SU-DHL-6 (cell line): ENCODE data around the gene C2CD2L.

Source experiments
- EZH2phosphoT487 ChIP-seq: fragments of 200-600 bp; sonication (generic), shearing (Covaris generic); conservative IDR thresholded peaks from 2 replicates; pipeline ENCODE4 v1.6.1; 2018; ENCODE audit warnings: mild to moderate bottlenecking, antibody characterized with exemption, low read length, moderate library complexity, mixed read lengths
- TF ChIP-seq, protein P1 (sequence below): fragments of 200-600 bp; sonication (generic); IDR thresholded peaks from one replicate; pipeline ENCODE4 v1.5.1; 2017; ENCODE audit warnings: antibody characterized with exemption, mild to moderate bottlenecking, low read length, moderate library complexity; ENCODE audit not compliant: insufficient read depth, poor library complexity, severe bottlenecking

DNA sequence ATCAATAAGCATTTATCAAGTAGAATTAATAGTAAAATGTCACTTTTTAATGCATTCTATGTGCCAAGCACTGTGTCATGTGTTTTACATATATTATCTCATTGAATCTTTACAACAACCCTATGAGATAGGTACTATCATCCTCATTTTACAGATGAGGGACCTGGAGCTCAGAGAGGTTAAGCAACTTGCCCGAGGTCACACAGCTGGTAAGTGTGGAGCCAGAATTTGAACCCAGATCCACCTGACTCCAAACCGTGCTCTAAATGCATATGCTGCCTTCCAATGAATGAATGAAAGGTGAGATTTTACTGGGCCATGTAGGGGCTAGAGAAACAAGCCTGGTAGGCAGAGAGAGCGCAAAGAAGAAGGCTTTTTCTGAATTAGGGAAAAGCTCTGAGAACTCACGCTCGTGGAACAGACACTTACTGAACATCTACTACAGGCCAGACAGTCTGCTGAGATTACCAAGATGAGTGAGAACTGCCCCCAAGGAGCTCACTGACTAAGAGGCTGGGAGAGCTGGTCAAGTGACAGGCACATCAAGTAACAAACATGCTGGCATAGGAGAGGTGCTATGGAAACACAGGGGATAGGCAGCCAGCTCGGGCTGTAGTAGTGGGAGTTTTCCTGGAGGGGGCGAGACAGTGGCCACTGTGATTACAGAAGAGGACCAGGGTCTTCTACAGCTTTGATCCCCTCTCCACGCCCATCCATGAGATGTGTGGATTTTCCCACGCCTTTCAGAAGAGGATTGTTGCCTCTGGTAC, 46.1 kb downstream of the C2CD2L start:
- TF ChIP-seq, protein P1, sequence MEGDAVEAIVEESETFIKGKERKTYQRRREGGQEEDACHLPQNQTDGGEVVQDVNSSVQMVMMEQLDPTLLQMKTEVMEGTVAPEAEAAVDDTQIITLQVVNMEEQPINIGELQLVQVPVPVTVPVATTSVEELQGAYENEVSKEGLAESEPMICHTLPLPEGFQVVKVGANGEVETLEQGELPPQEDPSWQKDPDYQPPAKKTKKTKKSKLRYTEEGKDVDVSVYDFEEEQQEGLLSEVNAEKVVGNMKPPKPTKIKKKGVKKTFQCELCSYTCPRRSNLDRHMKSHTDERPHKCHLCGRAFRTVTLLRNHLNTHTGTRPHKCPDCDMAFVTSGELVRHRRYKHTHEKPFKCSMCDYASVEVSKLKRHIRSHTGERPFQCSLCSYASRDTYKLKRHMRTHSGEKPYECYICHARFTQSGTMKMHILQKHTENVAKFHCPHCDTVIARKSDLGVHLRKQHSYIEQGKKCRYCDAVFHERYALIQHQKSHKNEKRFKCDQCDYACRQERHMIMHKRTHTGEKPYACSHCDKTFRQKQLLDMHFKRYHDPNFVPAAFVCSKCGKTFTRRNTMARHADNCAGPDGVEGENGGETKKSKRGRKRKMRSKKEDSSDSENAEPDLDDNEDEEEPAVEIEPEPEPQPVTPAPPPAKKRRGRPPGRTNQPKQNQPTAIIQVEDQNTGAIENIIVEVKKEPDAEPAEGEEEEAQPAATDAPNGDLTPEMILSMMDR: no peak
- no peak for TF ChIP-seq EZH2phosphoT487
